AG04449 (cell line): ENCODE data around the gene ADTRP.

ENCODE experiments used
- CTCF ChIA-PET: fragments of 350-600 bp; formaldehyde crosslinking; extraction: SDS; loops from one replicate; lab custom pipeline; 2021; ENCODE audit warnings: antibody characterized with exemption; lab: Yijun Ruan, JAX
- POLR2A ChIA-PET: fragments of 400-600, 350-600 bp; formaldehyde crosslinking; extraction: SDS; loops from one replicate; lab custom pipeline; 2020; ENCODE audit warnings: antibody characterized with exemption, inconsistent platforms; lab: Yijun Ruan, JAX
- DNase-seq: peaks from one replicate; pipeline ENCODE4 v3.0.0-alpha.2; 2010; ENCODE audit warnings: low read depth, low spot score
- H3K4me3 ChIP-seq: 2 replicates; pipeline ENCODE4 v1.5.1; 2011; ENCODE audit warnings: low read depth, mild to moderate bottlenecking, control low read depth, low read length
- CTCF ChIP-seq: IDR thresholded peaks from one replicate; pipeline ENCODE4 v1.5.1; 2011; ENCODE audit warnings: mild to moderate bottlenecking, moderate library complexity, low read length, control low read depth, inconsistent platforms; ENCODE audit not compliant: insufficient read depth; ENCODE audit errors: missing control alignments

Gene ADTRP

GRCh38 chr6:11774426-11774825, 4.2 kb downstream of the ADTRP start:
- no peak for TF ChIP-seq CTCF
- CTCF ChIA-PET: no interaction called here
- H3K4me3 ChIP-seq: no peak overlapping the region
- POLR2A ChIA-PET: no interaction called here
- DNase-seq: no peak

DNA sequence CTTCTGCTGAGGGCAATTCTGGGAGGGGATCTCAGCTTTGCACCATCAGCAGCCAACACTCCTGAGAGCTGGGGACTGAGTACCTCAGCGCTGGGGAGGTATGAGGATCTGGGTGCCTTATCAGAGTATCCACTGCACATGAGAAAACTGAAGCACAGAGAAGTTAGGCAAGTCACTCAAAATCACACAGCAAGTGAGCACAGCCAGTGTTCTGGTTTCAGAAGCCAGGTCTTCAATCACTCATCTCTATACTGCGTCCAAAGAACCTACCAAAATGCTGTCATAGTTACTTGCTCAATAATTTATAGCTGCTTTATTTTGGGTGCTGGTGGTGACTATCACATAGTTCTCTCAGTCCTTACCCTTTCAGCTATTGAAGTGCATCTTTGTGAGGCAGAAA, 5.0 kb downstream of the ADTRP start:
- POLR2A ChIA-PET: no interaction called here

GRCh38 chr6:11773013-11773412, 5.6 kb downstream of the ADTRP start:
- ChIA-PET POLR2A (no interaction called here), CTCF (no interaction called here)
- DNase-seq: no peak
- no peak overlapping the region for H3K4me3 ChIP-seq
- TF ChIP-seq CTCF: no peak

More for the DNA sequence above, 5.0 kb downstream of the ADTRP start:
- no peak for DNase-seq
- CTCF ChIA-PET: no interaction called here
- H3K4me3 ChIP-seq: no peak overlapping the region
- TF ChIP-seq CTCF: no peak

DNA sequence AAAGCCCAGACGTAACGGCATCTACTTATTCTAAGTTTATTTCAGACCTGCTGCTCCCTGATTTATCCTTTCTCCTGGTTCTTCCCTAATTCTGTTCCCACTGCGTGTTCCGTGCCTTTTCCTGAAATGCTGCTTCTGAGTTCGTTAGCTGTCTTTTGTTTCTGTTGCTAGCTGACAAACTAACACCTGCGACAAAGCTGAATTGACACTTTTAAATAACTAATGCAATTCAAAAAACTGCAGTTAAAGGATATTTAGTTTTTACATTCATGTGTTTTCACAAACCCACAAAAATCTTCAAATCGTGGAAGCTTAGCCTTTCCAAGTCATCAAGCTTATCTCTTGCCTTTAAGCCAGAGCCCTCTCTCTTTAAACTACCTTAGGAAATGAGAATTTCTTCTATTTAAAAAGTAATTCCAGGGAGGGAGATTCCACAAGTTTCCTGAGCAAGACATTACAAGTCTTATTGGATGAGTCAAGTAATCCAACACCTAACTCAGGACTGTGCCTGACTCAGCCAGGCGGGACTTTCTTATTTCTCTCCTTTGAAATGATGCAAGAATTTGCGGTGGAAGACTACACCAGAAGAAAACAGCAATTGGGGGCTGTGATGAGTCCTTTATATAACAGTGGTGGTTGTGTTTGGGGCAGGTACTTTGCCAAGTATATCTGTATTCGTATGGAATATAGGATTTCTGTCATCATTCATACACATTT, 6.3 kb downstream of the ADTRP start:
- POLR2A ChIA-PET: no interaction called here
- peak; percentile 96 for DNase-seq
- CTCF ChIA-PET: no interaction called here
- H3K4me3 ChIP-seq: no peak overlapping the region
- TF ChIP-seq CTCF: no peak

DNA sequence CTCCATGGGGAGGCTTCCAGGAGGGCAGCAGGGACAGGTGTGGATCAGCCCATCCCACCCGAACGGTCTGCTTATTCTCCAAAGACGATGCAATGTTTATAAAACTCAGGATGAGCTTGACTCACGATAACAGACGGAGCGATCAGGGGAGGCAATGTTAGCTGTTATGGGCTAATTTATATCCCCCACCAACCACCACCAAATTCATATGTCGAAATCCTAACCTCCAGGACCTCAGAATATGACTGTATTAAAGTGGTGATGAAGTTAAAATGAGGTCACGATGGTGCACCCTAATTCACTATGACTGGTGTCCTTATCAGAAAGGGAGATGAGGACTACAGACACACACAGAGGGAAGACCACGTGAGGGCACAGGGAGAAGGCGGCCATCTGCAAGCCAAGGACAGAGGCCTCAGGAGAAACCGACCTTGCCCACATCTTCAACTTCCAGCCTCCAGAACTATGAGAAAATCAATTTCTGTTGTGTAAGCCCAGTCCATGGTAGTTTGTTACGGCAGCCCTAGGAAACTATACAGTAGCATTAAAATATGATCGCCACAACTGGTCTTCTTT, 7.0 kb downstream of the ADTRP start:
- TF ChIP-seq CTCF: no peak
- ChIA-PET CTCF (no interaction called here), POLR2A (interaction anchor here (1.0 to 1.7 kb wide), 4 partner anchors 117 to 241 kb away, joined by 3 to 6 read pairs (median 4); partner anchors contain the start of gene HIVEP1)
- H3K4me3 ChIP-seq: no peak overlapping the region
- no peak for DNase-seq

GRCh38 chr6:11770546-11771466, 7.8 kb downstream of the ADTRP start:
- no peak overlapping the region for H3K4me3 ChIP-seq
- TF ChIP-seq CTCF: no peak
- DNase-seq: peak; percentile 99
- POLR2A ChIA-PET: interaction anchor here (0.5 to 1.7 kb wide), 5 partner anchors 116 to 242 kb away, joined by 3 to 6 read pairs (median 4); partner anchors contain the start of gene HIVEP1
- CTCF ChIA-PET: interaction anchor here (1.3 to 1.7 kb wide), 3 partner anchors 116 to 243 kb away, joined by 4 to 5 read pairs (median 4); no protein-coding TSS in a partner anchor
